Subcutaneous adipose tissue (tissue), 4 donors: Measurements from ENCODE around the gene ZMYM3. TPM values are rescaled to one million over a fixed set of nuclear protein-coding genes. Genes with fewer than 3 reads are reported as not detected.

Experiments used
- CTCF ChIP-seq: fragments of 450-650 bp; IDR thresholded peaks from one replicate; pipeline ENCODE4 v1.5.1; 2016; ENCODE audit warnings: low read depth, mild to moderate bottlenecking, control low read depth, antibody characterized with exemption, moderate library complexity
- total RNA-seq, 4 donors: library from RNA; depleted of rRNA; stranded (reverse); fragments of >200 nt; gene quantifications; one replicate each; pipeline ENCODE4 v1.1.0, GENCODE V29; 2016

ZMYM3 gene
- total RNA-seq, 4 donors from 2014 or later: 5.5 to 18.6 (median 10.6) TPM

- no peak for TF ChIP-seq CTCF
Measured at GRCh38 chrX:71224098-71224708, 29.7 kb downstream of the ZMYM3 start.

GRCh38 chrX:71222929-71223328 lies 31.0 kb downstream of the ZMYM3 start, which contains the start of gene GJB1:
TSS of gene GJB1 (plus strand) at chrX:71223224. CDS start at chrX:71223708, 484 bp downstream.
- no peak for TF ChIP-seq CTCF

- TF ChIP-seq CTCF: no peak
Measured at GRCh38 chrX:71221145-71221544, 32.8 kb downstream of the ZMYM3 start.

- TF ChIP-seq CTCF: no peak
Measured at GRCh38 chrX:71217298-71217697, 36.6 kb downstream of the ZMYM3 start.

GRCh38 chrX:71216485-71216884 lies 37.5 kb downstream of the ZMYM3 start:
- no peak for TF ChIP-seq CTCF

- no peak for TF ChIP-seq CTCF
Measured at GRCh38 chrX:71215338-71215912, 38.5 kb downstream of the ZMYM3 start.

- no peak for TF ChIP-seq CTCF
Measured at GRCh38 chrX:71214604-71215337, 39.2 kb downstream of the ZMYM3 start.
